GM19463 (cell line): Measurements from ENCODE around the gene MBD5.

Experiments
- ATAC-seq: cut with Tn5 transposase; IDR thresholded peaks from one replicate; pipeline ENCODE4 v1.9.1; 2021; ENCODE audit warnings: mild to moderate bottlenecking, moderate library complexity; ENCODE audit not compliant: unreplicated experiment

Gene MBD5

DNA sequence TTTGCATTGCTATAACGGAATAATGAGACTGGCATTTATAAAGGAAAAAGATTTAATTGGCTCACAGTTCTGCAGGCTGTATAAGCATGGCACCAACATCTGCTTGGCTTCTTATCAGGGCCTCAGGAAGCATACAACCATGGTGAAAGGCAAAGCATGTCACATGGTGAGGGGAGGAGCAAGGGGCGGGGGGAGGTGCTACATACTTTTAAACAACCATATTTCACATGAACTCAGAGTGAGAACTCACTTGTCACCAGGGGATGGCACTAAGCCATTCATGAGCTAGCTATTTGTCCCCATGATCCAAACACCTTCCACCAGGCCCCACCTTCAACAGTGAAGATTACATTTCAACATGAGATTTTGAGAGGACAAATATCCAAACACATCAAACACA lies 188.7 kb downstream of the MBD5 start:
- no peak for ATAC-seq

DNA sequence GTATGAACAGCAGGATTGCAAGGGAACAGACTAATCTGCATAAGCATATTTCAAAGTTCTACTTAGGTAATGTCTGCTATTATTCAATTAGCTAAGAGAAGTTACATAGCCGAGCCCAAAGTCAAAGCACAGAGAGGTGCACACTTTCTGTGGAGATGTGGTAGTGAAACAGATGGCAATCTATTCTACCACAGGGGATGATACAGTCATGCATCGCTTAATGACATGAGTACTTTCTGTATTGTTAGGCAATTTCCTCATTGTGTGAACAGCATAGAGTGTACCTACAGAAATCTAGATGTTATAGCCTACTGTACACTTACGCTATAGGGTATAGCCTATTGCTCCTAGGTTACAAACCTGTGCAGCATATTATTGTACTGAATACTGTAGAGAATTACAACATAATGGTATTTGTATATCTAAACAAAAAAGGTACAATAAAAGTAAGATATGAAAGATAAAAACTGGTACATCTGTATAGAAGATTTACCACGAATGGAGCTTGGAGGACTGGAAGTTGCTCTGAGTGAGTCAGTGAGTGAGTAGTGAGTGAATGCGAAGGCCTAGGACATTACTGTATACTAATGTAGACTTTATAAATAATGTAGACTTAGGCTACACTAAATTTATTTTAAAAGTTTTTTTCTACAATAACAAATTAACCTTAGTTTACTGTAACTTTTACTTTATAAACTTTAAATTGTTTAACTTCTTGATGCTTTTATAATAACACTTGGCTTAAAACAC lies 197.6 kb downstream of the MBD5 start:
- no peak for ATAC-seq

DNA sequence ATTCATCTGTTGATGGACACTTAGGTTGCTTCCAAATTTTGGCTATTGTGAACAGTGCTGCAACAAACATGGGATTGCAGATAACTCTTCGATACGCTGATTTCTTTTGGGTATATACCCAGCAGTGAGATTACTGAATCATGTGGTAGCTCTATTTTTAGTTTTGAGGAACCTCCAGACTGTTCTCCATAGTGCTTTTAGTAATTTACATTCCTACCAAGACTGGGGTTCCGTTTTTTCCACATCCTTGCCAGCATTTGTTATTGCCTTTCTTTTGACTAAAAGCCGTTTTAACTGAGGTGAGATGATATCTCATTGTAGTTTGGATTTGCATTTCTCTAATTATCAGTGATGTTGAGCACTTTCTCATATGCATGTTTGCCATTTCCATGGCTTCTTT lies 200.3 kb downstream of the MBD5 start:
- no peak for ATAC-seq

DNA sequence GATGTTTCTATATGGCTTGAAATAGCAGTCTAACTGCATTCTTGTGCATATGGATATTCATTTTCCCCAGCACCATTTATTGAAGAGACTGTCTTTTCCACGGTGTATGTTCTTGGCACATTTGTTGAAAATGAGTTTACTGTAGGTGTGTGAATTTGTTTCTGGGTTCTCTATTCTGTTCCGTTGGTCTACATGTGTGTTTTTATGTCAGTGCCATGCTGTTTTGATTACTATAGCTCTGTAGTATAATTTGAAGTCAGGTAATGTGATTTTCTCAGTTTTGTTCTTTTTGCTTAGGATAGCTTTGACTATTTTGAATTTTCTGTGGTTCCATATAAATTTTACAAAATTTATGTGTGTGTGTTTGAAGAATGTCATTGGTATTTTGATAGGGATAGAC lies 201.0 kb downstream of the MBD5 start:
- ATAC-seq = no peak

DNA sequence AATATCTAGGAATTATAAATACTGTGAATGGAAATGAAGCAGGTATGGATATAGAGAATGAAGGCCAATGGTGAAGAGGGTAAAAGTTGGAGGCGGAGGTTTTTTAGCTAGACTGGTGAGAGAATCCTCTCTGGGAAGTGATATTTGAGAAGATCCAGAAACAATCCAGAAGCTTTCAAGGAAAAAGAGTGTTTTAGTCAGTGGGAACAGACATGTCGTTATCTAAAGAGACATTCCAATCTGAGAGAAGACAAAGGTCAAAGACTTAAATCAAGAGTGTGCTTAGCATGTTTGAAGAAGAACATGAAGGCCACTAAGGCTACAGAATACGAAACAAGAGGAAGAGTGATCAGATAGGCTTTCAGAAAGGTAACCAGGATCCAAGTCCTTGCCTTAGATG lies 211.0 kb downstream of the MBD5 start:
- ATAC-seq = no peak

DNA sequence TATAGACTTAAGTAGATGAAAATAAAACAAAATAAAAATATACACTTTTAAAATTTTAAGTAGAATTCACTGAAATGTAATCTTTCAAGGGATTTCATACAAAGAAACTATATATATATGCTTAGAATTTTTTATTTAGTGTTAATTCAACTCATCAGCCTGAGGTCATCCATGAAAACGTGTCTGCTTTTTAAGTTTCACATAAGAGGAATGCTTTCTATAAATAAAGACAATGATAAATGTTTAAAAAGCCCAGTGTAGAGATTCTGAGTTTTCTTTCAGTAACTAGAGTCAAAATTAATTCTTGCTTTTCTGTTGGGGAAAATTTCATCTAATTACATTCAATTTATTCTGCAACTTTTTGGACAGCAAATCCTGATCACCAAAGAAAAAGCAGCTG lies 213.3 kb downstream of the MBD5 start:
- no peak for ATAC-seq

DNA sequence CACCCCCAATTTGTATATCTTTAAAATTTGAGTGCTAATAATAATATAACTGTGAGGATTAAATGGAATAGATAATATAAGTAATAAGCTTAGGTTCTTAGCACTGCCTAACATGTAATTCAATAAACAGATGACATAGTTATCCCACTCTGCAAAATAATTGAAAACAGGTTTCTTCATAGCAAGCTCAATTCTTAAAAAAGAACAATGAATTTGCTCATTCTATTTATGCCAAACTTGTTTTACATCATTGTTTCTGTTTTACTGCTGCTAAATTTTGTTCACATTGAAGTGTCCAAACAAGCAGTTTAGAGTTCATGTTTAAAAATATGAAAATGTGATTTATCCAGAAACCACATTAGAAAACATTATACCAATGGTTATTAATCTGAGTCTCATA lies 217.0 kb downstream of the MBD5 start:
- ATAC-seq = no peak

DNA sequence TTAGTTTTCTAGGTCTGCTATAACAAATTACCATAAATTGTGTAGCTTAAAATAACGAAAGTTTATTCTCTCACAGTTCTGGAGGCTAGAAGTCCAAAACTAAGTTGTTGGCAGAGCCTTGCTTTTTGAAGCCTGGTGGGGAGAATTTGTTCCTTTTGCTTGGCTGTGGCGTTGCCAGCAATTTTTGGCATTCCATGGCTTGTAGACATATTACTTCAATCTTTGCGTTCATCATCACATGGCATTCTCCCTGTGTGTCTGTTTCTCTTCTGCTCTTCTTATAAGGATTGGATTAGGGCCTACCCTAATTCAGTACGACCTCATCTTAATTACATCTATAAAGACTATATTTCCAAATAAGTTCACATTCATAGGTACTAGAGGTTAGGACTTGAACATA lies 217.7 kb downstream of the MBD5 start:
- ATAC-seq = no peak

DNA sequence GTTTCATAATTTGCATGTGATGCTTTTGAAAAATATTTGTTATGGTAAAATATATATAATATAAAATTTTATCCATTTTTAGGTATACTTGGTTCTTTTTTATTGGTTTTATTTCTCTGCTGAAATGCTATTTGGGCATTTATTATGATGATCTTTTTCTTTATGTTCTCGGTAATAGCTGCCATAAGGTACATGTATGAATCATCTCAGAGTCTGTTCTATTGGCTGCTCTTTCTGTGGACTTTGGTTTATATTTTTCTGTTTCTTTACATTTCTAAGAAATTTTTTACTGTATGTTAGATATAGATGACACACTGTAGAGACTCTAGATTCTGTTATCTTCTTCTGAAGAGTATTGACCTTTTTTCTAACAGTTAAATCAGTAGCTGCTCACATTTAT lies 219.9 kb downstream of the MBD5 start:
- ATAC-seq = no peak

DNA sequence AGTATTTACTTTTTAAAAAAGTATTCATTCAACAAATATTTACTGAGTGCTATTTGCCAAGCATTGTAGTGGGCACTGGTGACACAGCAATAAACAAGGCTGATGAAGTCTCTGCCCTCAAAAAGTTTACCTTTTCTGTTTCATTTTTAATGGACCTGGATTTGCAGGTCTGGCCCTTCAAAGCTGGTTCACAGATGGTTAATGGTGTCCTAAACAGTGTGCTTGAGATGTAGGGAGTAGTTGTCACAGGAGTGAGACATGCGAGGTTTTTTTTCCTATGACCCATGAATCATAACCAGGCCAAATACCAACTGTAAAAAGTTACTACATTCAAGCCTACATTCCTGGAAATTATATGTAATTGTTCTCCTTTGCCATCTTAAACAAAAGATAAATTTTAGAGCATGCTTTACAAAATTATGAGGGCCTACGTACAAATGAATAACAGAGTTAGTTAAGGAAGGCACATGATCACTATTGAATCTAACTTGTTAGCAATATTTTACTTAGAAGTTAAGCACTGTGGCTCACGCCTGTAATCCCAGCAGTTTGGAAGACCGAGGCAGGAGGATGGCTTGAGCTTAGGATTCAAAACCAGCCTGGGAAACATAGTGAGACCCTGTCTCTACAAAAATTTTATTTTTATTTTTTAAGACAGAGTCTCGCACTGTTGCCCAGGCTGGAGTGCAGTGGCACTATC lies 223.9 kb downstream of the MBD5 start:
- no peak for ATAC-seq

DNA sequence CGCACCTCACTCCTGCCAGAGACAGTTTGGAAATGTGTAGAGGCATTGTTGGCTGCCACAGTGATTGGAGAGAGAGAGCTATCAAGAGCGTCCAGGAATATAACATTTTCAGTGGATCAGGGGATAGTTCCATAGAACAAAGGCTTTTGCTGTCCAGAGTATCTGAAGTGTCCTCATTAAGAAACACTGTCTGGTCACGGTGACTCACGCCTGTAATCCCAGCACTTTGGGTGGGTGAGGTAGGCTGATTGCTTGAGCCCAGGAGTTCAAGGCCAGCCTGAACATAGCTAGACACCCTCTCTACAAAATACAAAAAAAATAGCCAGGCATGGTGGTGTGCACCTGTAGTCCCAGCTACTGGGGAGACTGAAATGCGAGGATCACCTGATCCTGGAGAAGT lies 231.1 kb downstream of the MBD5 start:
- ATAC-seq = no peak

DNA sequence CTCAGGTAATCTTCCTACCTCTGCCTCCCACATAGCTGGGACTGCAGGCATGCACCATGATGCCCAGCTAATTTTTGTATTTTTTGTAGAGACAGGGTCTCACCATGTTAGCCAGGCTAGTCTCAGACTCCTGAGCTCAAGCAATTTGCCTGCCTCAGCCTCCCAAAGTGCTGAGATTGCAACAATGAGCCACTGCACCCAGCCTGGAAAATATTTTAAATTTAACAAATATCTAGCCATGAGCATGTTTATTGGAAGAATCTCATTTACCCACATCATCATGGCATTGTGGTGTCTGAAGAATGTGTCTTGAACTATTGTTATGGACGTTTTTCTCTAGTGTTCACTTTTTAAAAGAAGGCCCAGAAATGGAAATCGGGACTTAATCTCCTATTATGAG lies 231.8 kb downstream of the MBD5 start:
- no peak for ATAC-seq

DNA sequence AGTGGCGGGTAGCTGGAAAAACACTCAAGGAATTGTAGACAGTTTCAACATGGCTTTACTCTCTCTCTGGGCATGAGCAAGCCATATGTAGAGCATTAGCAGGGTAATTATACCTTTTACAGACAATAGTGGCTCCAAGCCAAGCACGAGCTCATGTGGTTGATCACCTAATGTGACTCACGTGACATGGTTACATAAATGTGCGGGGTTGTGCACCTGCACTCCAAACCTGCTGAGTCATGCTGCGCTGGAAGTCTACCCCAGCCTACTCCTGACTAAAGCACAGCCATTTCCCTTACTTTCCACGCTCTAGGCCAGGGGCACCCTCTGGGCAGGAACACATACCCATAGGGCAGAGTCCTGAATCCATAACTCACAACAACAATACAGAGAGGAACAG lies 232.8 kb downstream of the MBD5 start:
- ATAC-seq = no peak

DNA sequence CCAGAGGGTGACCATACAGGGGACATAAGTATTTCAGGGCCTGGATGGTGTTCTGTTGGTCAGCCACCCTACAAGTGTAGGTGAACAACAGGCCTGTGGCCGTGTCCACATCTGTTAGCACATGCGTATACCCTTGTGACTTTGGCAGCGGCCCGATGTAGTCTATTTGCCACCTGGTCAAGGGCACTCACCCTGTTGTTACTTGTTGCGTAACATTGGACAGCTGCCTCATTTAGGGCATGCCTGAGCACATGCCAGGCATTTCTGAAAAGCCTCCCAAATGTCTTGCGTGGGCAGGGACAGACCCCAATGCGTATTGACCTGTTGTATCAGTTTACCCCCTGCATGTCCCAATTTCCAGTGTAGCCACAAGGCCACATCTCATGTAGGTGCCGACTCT lies 235.0 kb downstream of the MBD5 start:
- no peak for ATAC-seq

DNA sequence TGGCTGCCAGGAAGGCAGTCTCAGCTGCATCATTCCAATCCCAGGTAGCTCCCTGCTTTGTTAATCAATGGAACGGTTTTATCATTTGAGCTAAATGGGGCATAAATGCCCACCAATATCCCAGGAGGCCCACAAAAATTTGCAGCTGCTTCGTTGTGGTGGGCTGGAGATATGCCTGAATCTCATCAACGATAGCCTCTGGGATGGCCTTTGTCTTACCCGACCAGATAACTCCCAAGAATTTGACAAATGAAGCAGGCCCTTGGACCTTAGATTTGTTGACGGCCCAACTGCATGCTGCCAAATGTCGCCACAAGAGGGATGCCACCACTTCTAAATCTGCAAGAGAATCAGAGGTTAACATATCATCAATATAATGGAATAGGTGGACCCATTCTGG lies 236.4 kb downstream of the MBD5 start:
- no peak for ATAC-seq

DNA sequence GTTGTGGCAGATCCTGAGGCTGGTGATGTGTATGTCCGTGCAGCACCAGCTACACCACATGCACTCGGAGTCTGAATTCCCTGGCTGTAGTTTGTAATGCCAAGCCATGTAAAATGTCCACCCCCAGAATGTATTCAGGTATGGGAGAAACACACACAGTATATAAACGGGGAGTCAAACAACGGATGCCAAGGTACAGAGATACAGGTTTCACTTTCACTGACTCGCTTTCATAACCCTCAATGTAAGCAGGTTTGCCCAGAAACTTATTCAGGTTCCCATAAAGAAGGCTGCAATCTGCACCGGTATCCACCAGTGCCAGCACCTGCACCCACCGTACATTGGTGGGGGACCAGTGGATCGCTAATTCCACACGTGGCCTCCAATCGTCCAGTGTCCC lies 237.2 kb downstream of the MBD5 start:
- ATAC-seq = no peak

DNA sequence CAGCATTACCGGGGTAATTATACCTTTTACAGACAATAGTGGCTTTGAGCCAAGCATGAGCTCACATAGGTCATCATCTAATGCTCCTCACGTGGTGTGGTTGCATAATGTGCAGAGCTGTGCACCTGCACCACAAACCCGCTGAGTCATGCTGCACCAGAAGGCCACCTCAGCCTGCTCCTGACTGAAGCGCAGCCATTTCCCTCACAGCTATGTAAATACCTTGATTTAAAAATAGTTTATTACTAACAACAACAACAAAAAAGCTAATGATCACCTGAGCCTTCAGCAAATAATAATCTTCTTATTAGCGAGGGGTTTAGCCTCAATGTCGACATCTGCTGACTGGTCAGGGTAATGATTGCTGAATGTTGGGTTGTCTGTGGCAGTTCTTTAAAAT lies 238.8 kb downstream of the MBD5 start:
- ATAC-seq = no peak

DNA sequence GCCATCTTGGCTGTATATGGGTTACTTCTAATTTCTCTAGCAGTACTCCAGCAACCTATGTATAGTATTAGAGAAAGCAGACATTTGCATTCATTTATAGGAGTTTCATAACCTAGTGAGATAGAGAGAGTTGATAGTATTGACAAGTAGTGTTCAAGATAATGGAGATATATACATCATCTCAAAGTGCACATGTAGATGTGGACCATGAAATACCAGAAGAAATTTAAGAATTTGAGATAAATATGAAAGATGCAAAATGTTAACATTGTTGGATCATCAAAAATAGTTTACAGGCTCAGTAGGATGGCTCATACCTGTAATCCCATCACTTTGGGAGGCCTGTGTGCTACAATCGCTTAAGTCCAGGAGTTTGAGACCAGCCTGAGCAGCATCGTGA lies 243.0 kb downstream of the MBD5 start:
- no peak for ATAC-seq

DNA sequence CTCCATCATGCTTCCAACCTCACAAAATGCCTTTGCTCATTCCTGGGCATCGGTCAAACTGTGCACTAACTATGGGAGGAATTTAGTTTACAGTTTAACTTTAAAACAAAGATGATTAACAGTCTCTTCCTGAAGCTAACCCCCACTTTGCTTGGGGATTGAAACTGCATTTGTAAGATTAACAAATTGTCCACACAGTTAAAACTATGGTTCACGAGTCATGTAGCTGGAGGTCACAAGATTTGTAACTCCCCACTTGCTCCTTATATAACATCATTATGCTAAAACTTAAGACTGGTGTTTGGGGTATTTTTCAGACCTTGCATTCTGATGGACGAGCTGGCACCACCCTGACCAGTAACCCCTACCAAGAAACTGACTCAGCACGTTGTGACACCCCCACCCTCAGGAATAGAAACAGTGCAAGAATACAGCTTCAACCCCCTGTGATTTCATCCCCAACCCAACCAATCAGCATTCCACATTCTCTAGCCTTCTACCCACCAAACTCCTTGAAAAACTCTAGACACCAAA lies 252.3 kb downstream of the MBD5 start:
- ATAC-seq = no peak

DNA sequence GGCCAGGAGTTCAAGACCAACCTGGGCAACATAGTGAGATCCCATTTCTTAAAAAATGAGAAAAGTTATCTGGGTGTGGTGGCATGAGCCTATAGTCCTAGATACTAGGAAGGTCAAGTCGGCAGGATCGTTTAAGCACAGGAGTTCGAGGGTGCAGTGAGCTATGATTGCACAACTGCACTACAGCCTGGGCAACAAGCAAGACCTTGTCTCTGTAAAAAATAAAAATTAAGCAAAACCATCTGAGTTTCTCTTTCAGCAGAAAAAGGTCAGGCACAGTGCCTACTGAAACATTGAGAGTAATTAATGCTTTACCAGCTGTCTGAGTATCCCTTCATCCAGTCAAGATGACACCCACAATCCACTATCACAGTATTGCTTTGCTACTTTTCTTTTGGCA lies 258.3 kb downstream of the MBD5 start:
- no peak for ATAC-seq

DNA sequence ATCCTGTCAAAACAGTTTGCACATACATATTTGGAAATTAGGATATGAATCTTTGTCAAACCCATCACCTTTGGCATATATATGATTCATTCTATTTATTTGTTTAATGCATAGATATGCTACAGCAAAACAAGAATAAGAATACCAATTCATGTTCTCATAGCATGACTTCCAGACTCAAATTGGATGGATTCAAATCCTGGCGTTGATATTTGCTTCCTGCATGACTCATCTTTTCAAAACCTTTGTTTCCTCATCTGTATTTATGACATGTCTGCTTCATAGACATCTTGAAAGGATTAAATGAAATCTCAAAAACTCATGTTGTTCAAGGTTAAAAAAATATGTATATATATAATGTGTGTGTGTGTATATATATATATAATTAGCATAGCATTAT lies 261.3 kb downstream of the MBD5 start:
- ATAC-seq = no peak

DNA sequence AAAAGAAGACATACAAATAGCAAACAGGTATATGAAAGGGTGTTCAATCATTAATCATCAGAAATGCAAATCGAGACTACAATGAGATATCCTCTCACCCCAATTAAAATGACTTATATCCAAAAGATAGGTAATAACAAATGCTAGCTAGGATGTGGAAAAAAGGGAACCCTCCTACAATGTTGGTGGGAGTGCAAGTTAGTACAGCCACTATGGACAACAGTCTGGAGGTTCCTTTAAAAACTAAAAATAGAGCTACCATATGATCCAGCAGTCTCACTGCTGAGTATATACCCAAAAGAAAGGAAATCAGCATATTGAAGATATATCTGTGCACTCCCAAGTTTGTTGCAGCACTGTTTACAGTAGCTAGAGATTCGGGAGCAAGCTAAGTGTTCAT lies 271.5 kb downstream of the MBD5 start:
- ATAC-seq = no peak

DNA sequence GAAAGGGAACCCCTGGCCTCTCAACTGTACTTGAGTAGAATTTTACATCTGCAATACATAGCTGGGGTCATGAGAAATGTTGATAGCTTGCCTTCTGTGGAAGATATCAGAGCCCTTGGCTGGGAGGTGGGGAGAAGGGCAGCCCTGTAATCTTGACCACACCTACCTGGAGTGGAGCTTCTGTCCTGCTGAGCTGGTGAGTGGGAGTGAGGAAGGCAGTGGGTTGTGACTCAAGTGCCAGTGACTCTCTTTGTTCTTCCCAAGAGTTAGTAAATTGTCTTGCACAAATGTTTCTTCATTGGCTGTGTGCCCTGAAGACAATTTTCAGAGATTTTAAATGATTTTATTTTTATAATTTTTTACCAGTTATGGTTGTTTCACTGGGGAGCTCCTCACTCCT lies 277.3 kb downstream of the MBD5 start:
- no peak for ATAC-seq
